HEK293 (cell line): ENCODE data around the gene RNF32.

Source experiments
- CTCF ChIA-PET: fragments of 350-600 bp; formaldehyde crosslinking; extraction: SDS; loops from one replicate; lab custom pipeline; 2021; ENCODE audit warnings: antibody characterized with exemption; lab: Yijun Ruan, JAX
- POLR2A ChIA-PET: fragments of 300-600 bp; formaldehyde crosslinking; extraction: SDS; loops from one replicate; lab custom pipeline; 2020; ENCODE audit warnings: antibody characterized with exemption, inconsistent platforms; lab: Yijun Ruan, JAX
- H3K27ac ChIP-seq: fragments of 200-500 bp; sonication (Bioruptor generic); 2 replicates; pipeline ENCODE4 v1.5.1; 2014; ENCODE audit warnings: low read depth, low read length, control low read depth, inconsistent platforms; ENCODE audit errors: extremely low read depth
- H3K36me3 ChIP-seq, 2 experiments: fragments of 200-500 bp in 1 of 2; sonication (Bioruptor generic) in 1 of 2; 1 replicate in 1 of 2; 2 replicates in 1 of 2; pipeline ENCODE4 v1.5.1; 2014 to 2017; ENCODE audit warnings: inconsistent platforms in 2 of 2, low read length in 2 of 2; ENCODE audit not compliant: control insufficient read depth in 2 of 2, insufficient read depth in 1 of 2
- H3K4me1 ChIP-seq: fragments of 200-500 bp; sonication (Bioruptor generic); 2 replicates; pipeline ENCODE4 v1.5.1; 2014; ENCODE audit warnings: mild to moderate bottlenecking, low read length, inconsistent platforms; ENCODE audit not compliant: control insufficient read depth, insufficient read depth
- H3K4me3 ChIP-seq: 2 replicates; pipeline ENCODE4 v1.5.1; 2011; ENCODE audit warnings: low read depth, mild to moderate bottlenecking, control low read depth, low read length, moderate library complexity
- H3K9me3 ChIP-seq: fragments of 200-500 bp; sonication (Bioruptor generic); 2 replicates; pipeline ENCODE4 v1.5.1; 2014; ENCODE audit warnings: low read depth, low read length, inconsistent platforms; ENCODE audit not compliant: control insufficient read depth, insufficient read depth
- SCRT2 ChIP-seq: fragments of 450-650 bp; formaldehyde crosslinking; IDR thresholded peaks from 2 replicates; pipeline ENCODE4 v1.5.1; 2016; ENCODE audit warnings: missing biosample characterization, missing genetic modification characterization
- ZBTB17 ChIP-seq: fragments of 450-650 bp; formaldehyde crosslinking; IDR thresholded peaks from 2 replicates; pipeline ENCODE4 v1.5.1; 2016; ENCODE audit warnings: missing biosample characterization, missing genetic modification characterization
- ZNF174 ChIP-seq: fragments of 450-650 bp; formaldehyde crosslinking; IDR thresholded peaks from 2 replicates; pipeline ENCODE4 v1.5.0; 2017; ENCODE audit warnings: missing biosample characterization, mild to moderate bottlenecking, missing genetic modification characterization
- ZNF292 ChIP-seq: fragments of 450-650 bp; formaldehyde crosslinking; IDR thresholded peaks from 2 replicates; pipeline ENCODE4 v1.5.1; 2016; ENCODE audit warnings: low read depth, missing biosample characterization, missing genetic modification characterization, borderline replicate concordance
- ZNF530 ChIP-seq: fragments of 450-650 bp; formaldehyde crosslinking; IDR thresholded peaks from 2 replicates; pipeline ENCODE4 v1.5.1; 2016; ENCODE audit warnings: low read depth, missing biosample characterization, missing genetic modification characterization
- ZNF544 ChIP-seq: fragments of 450-650 bp; formaldehyde crosslinking; IDR thresholded peaks from 2 replicates; pipeline ENCODE4 v1.5.0; 2017; ENCODE audit warnings: missing biosample characterization, missing genetic modification characterization
- ZNF555 ChIP-seq: fragments of 450-650 bp; formaldehyde crosslinking; conservative IDR thresholded peaks from 2 replicates; pipeline ENCODE4 v1.5.1; 2017; ENCODE audit warnings: missing biosample characterization, mild to moderate bottlenecking, missing genetic modification characterization, inconsistent platforms
- ZNF560 ChIP-seq: fragments of 450-650 bp; formaldehyde crosslinking; IDR thresholded peaks from 2 replicates; pipeline ENCODE4 v1.5.1; 2017; ENCODE audit warnings: missing biosample characterization, missing genetic modification characterization, borderline replicate concordance
- ZNF621 ChIP-seq: fragments of 450-650 bp; formaldehyde crosslinking; IDR thresholded peaks from 2 replicates; pipeline ENCODE4 v1.5.1; 2017; ENCODE audit warnings: missing biosample characterization, missing genetic modification characterization
- ZNF776 ChIP-seq: fragments of 450-650 bp; formaldehyde crosslinking; IDR thresholded peaks from 2 replicates; pipeline ENCODE4 v1.5.0; 2017; ENCODE audit warnings: missing biosample characterization, missing genetic modification characterization, borderline replicate concordance
- TF ChIP-seq, protein P1 (sequence below): fragments of 450-650 bp; formaldehyde crosslinking; IDR thresholded peaks from 2 replicates; pipeline ENCODE4 v1.5.1; 2016; ENCODE audit warnings: missing biosample characterization, missing genetic modification characterization
- TF ChIP-seq, protein P2 (sequence below): fragments of 450-650 bp; formaldehyde crosslinking; IDR thresholded peaks from 2 replicates; pipeline ENCODE4 v1.5.1; 2016; ENCODE audit warnings: missing biosample characterization, missing genetic modification characterization
- TF ChIP-seq, protein P3 (sequence below): fragments of 450-650 bp; formaldehyde crosslinking; IDR thresholded peaks from 2 replicates; pipeline ENCODE4 v1.5.1; 2016; ENCODE audit warnings: missing biosample characterization, missing genetic modification characterization, borderline replicate concordance
- TF ChIP-seq, protein P4 (sequence below): fragments of 450-650 bp; formaldehyde crosslinking; IDR thresholded peaks from 2 replicates; pipeline ENCODE4 v1.5.1; 2016; ENCODE audit warnings: missing biosample characterization, missing genetic modification characterization
- TF ChIP-seq, protein P5 (sequence below): fragments of 450-650 bp; formaldehyde crosslinking; IDR thresholded peaks from 2 replicates; pipeline ENCODE4 v1.5.1; 2017; ENCODE audit warnings: missing biosample characterization, missing genetic modification characterization

Gene RNF32

DNA sequence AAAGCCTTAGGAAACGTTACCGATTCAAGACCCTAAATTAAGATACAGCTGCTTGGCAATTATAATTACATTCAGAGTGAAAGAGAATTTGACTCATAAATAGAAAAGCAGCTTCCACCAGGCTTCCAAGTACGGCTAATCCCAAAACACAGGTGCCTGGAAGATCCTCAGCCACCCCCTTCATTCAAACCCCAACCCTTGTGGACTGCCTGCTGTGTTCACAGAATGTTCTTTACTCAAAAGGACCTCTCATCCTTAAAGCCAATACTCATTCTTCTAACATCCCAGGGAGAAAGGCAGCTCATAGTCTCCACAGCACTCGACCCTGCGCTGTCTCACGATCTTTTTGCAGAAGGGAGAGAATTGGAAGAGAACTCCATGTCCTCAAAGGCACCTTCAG, 32.9 kb downstream of the RNF32 start (continued):
- TF ChIP-seq, protein P1, sequence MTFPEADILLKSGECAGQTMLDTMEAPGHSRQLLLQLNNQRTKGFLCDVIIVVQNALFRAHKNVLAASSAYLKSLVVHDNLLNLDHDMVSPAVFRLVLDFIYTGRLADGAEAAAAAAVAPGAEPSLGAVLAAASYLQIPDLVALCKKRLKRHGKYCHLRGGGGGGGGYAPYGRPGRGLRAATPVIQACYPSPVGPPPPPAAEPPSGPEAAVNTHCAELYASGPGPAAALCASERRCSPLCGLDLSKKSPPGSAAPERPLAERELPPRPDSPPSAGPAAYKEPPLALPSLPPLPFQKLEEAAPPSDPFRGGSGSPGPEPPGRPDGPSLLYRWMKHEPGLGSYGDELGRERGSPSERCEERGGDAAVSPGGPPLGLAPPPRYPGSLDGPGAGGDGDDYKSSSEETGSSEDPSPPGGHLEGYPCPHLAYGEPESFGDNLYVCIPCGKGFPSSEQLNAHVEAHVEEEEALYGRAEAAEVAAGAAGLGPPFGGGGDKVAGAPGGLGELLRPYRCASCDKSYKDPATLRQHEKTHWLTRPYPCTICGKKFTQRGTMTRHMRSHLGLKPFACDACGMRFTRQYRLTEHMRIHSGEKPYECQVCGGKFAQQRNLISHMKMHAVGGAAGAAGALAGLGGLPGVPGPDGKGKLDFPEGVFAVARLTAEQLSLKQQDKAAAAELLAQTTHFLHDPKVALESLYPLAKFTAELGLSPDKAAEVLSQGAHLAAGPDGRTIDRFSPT (tag by site-specific recombination): no peak
- TF ChIP-seq ZNF292 (tag by site-specific recombination): no peak

DNA sequence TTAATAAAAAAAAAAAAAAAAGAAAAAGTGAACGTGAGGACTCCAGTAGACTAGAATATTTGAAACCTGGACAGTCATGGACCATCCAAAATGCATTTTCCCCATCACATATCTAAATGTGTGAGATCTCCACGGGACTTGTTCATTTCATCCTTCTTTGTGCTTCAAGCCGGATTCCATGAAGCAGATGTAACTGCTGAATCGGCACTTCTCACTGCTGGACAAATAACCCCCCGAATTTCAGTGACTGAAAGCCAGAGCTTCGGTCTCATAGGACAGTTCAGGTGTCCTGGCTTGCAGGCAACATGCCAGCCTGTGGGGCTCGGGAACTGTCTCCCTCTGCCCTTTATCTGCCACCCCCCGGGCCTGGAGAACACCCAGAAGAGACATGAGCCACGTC, 33.3 kb downstream of the RNF32 start:
- Histone ChIP-seq H3K9me3 (no peaks in the 10 kb centered on the region), H3K27ac (no peak overlapping the region), H3K36me3 (peaks cover 0 to 72% of the 10 kb centered on the region in 2 experiments; a peak in 1 of 3 replicates), H3K4me1 (no peaks in the 10 kb centered on the region), H3K4me3 (no peak overlapping the region)
- ChIA-PET POLR2A (no interaction called here), CTCF (no interaction called here)
- TF ChIP-seq ZNF621: no peak
- no peak for TF ChIP-seq ZNF174
- TF ChIP-seq, protein P2, sequence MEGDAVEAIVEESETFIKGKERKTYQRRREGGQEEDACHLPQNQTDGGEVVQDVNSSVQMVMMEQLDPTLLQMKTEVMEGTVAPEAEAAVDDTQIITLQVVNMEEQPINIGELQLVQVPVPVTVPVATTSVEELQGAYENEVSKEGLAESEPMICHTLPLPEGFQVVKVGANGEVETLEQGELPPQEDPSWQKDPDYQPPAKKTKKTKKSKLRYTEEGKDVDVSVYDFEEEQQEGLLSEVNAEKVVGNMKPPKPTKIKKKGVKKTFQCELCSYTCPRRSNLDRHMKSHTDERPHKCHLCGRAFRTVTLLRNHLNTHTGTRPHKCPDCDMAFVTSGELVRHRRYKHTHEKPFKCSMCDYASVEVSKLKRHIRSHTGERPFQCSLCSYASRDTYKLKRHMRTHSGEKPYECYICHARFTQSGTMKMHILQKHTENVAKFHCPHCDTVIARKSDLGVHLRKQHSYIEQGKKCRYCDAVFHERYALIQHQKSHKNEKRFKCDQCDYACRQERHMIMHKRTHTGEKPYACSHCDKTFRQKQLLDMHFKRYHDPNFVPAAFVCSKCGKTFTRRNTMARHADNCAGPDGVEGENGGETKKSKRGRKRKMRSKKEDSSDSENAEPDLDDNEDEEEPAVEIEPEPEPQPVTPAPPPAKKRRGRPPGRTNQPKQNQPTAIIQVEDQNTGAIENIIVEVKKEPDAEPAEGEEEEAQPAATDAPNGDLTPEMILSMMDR: no peak
- TF ChIP-seq SCRT2: no peak
- no peak for TF ChIP-seq ZNF776
- TF ChIP-seq ZNF560: no peak
- TF ChIP-seq, protein P3, sequence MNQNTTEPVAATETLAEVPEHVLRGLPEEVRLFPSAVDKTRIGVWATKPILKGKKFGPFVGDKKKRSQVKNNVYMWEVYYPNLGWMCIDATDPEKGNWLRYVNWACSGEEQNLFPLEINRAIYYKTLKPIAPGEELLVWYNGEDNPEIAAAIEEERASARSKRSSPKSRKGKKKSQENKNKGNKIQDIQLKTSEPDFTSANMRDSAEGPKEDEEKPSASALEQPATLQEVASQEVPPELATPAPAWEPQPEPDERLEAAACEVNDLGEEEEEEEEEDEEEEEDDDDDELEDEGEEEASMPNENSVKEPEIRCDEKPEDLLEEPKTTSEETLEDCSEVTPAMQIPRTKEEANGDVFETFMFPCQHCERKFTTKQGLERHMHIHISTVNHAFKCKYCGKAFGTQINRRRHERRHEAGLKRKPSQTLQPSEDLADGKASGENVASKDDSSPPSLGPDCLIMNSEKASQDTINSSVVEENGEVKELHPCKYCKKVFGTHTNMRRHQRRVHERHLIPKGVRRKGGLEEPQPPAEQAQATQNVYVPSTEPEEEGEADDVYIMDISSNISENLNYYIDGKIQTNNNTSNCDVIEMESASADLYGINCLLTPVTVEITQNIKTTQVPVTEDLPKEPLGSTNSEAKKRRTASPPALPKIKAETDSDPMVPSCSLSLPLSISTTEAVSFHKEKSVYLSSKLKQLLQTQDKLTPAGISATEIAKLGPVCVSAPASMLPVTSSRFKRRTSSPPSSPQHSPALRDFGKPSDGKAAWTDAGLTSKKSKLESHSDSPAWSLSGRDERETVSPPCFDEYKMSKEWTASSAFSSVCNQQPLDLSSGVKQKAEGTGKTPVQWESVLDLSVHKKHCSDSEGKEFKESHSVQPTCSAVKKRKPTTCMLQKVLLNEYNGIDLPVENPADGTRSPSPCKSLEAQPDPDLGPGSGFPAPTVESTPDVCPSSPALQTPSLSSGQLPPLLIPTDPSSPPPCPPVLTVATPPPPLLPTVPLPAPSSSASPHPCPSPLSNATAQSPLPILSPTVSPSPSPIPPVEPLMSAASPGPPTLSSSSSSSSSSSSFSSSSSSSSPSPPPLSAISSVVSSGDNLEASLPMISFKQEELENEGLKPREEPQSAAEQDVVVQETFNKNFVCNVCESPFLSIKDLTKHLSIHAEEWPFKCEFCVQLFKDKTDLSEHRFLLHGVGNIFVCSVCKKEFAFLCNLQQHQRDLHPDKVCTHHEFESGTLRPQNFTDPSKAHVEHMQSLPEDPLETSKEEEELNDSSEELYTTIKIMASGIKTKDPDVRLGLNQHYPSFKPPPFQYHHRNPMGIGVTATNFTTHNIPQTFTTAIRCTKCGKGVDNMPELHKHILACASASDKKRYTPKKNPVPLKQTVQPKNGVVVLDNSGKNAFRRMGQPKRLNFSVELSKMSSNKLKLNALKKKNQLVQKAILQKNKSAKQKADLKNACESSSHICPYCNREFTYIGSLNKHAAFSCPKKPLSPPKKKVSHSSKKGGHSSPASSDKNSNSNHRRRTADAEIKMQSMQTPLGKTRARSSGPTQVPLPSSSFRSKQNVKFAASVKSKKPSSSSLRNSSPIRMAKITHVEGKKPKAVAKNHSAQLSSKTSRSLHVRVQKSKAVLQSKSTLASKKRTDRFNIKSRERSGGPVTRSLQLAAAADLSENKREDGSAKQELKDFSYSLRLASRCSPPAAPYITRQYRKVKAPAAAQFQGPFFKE: no peak
- TF ChIP-seq ZNF555 (tag by site-specific recombination): no peak
- no peak for TF ChIP-seq ZNF544 (tag by site-specific recombination)
- TF ChIP-seq ZNF530: no peak
- TF ChIP-seq, protein P4, sequence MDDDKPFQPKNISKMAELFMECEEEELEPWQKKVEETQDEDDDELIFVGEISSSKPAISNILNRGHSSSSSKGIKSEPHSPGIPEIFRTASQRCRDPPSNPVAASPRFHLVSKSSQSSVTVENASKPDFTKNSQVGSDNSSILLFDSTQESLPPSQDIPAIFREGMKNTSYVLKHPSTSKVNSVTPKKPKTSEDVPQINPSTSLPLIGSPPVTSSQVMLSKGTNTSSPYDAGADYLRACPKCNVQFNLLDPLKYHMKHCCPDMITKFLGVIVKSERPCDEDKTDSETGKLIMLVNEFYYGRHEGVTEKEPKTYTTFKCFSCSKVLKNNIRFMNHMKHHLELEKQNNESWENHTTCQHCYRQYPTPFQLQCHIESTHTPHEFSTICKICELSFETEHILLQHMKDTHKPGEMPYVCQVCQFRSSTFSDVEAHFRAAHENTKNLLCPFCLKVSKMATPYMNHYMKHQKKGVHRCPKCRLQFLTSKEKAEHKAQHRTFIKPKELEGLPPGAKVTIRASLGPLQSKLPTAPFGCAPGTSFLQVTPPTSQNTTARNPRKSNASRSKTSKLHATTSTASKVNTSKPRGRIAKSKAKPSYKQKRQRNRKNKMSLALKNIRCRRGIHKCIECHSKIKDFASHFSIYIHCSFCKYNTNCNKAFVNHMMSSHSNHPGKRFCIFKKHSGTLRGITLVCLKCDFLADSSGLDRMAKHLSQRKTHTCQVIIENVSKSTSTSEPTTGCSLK (tag by site-specific recombination): no peak
- TF ChIP-seq ZBTB17 (tag by site-specific recombination): no peak
- TF ChIP-seq, protein P5, sequence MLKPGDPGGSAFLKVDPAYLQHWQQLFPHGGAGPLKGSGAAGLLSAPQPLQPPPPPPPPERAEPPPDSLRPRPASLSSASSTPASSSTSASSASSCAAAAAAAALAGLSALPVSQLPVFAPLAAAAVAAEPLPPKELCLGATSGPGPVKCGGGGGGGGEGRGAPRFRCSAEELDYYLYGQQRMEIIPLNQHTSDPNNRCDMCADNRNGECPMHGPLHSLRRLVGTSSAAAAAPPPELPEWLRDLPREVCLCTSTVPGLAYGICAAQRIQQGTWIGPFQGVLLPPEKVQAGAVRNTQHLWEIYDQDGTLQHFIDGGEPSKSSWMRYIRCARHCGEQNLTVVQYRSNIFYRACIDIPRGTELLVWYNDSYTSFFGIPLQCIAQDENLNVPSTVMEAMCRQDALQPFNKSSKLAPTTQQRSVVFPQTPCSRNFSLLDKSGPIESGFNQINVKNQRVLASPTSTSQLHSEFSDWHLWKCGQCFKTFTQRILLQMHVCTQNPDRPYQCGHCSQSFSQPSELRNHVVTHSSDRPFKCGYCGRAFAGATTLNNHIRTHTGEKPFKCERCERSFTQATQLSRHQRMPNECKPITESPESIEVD: no peak
